GM12872 (cell line): Measurements from ENCODE around the gene KCTD16.

Source experiments
- TF ChIP-seq, protein P1 (sequence below): IDR thresholded peaks from 3 replicates; pipeline ENCODE4 v1.5.1; 2011; ENCODE audit warnings: low read depth, mild to moderate bottlenecking, low read length, moderate library complexity; ENCODE audit not compliant: insufficient read depth

KCTD16 gene

DNA sequence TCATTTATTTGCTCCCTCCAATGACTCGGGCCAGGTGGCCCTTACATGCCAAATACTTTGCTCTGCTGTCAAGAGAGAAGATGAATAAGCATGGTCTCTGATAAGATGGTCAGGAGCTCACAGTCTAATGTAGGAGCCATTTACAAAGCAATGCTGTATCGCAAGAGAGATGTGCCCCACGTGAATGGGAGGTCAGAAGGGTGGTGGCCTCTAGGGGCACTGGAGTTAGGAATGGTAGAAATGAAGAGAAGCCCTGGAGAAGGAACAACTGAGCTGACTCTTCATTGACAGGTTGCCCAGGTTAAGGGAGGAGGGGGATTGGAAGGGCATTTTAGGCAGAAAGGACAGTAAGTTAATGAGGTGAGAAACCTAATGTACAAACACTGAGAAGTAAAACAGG is 286.5 kb downstream of the KCTD16 start:
- TF ChIP-seq, protein P1, sequence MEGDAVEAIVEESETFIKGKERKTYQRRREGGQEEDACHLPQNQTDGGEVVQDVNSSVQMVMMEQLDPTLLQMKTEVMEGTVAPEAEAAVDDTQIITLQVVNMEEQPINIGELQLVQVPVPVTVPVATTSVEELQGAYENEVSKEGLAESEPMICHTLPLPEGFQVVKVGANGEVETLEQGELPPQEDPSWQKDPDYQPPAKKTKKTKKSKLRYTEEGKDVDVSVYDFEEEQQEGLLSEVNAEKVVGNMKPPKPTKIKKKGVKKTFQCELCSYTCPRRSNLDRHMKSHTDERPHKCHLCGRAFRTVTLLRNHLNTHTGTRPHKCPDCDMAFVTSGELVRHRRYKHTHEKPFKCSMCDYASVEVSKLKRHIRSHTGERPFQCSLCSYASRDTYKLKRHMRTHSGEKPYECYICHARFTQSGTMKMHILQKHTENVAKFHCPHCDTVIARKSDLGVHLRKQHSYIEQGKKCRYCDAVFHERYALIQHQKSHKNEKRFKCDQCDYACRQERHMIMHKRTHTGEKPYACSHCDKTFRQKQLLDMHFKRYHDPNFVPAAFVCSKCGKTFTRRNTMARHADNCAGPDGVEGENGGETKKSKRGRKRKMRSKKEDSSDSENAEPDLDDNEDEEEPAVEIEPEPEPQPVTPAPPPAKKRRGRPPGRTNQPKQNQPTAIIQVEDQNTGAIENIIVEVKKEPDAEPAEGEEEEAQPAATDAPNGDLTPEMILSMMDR = no peak

DNA sequence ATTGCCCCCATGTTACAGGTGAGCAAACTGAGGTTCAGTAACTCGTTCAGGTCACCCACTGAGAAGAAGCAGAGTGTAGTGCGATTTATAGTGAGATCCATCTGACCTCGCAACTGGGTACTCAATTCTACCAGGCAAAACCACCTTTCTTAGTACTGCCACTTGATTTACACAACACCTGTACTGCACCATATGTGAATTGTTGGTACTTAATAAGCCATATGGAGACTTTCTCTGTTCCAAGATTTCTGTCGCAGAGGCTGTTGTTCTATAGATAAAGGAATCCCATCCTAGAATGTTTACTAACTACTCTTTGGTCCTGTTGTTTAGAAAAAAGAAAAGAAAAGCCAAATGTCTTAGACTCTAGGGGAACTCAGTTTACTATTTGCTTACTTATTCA is 287.5 kb downstream of the KCTD16 start:
- TF ChIP-seq, protein P1 = no peak

DNA sequence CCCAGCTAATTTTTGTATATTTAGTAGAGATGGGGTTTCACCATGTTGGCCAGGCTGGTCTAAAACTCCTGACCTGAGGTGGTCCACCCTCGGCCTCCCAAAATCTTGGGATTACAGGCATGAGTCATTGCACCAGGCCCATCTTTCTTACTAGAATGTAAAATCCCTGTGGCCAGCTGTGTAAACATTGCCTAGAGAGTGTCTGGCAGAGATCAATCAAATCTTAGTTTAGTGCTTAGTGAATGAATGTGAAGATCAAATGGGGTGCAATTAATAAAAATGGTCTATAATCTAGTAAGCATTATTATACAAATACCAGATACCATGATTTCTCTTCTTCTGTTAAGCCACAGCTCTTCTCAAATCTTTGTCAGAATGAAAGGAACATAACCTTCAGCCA is 289.9 kb downstream of the KCTD16 start:
- TF ChIP-seq, protein P1 = no peak

DNA sequence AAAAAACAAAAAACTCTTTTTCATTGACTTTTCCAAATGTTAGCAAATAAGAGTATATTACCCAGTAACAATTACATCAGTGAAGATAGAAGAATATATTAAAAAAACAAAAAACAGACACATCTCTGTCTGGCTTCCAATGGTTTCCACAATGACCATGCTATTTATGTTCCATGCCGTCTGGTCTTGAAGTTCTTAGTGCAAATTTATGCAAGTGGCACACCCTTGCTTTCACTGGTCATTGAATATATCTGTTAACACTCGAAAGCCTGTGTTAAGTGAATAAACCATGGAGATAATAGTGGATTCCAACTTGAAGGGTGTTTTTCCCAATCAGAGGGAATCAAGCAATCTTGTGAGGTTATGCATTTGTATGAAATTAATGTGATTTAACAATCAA is 291.9 kb downstream of the KCTD16 start:
- TF ChIP-seq, protein P1 = no peak

DNA sequence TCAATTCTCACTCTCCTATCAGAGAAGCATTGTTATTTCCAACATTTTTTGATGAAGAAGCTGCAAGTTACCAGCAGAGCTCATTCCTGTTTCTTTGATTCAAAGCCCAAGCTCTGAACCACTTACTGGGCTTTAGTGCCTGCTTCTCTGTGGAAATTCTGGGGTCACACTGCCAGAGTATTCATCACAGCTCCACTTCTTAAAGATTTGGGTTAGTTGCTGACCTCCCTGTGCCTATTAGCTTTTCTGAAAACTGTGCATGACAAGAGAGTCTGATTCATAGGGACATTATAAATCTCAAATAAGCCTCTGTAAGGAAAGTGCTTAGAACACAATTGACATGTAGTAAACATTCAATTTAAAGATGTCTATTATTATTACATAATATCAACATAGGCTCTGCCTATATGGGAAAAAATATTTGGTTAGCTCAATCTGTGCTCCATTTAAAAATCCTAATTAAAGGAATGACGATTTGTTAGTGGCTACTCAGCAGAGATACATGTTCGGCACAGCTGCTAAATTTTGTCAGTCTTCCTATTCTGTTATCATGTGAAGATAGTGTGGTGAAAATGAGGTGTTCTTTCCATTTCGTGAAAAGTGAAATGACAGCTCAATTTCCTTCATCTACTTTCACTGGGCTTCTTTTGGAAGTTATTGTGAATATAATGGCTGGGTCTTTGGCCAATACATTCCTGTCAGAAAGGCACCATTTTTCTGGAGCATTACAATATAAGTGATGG is 293.0 kb downstream of the KCTD16 start:
- TF ChIP-seq, protein P1 = no peak

DNA sequence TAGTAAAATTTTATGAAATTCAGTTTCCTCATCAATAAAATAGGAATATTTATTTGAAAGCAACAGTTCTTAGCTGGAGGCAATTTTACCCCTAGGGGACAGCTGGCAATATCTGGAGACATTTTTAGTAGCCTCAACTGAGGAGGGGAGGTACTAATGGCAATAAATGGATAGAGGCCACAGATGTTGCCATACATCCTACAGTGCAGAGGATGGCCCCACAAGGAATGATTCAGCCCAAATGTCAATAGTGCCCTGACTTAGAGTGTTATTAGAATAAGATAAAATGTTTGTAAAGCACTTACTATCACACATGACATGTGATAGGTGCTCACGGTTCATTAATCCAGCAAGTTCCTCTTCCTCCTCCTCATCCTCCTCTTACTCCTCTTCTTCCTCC is 293.6 kb downstream of the KCTD16 start:
- TF ChIP-seq, protein P1 = no peak

DNA sequence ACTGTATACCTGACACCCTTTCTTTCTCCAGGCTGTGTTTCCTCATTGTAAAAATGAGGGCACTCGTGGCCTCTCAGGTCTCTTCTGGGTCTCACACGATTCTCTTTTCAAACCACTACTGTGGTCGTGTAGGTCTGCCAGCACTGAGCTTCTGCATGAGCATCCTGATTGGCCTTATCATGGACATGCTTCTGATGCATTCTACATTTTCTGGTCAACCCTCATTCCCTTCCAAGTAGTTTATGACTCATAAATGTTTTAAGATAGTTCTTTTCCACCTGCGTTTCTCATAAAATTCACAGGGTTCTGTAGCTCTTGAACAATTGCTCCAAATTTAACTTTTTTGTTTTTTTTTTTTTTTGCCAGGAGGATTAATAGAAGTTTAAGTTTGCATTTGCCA is 294.8 kb downstream of the KCTD16 start:
- TF ChIP-seq, protein P1 = no peak
